Measurements from ENCODE around the gene CTBP1.

CTBP1 gene

DNA sequence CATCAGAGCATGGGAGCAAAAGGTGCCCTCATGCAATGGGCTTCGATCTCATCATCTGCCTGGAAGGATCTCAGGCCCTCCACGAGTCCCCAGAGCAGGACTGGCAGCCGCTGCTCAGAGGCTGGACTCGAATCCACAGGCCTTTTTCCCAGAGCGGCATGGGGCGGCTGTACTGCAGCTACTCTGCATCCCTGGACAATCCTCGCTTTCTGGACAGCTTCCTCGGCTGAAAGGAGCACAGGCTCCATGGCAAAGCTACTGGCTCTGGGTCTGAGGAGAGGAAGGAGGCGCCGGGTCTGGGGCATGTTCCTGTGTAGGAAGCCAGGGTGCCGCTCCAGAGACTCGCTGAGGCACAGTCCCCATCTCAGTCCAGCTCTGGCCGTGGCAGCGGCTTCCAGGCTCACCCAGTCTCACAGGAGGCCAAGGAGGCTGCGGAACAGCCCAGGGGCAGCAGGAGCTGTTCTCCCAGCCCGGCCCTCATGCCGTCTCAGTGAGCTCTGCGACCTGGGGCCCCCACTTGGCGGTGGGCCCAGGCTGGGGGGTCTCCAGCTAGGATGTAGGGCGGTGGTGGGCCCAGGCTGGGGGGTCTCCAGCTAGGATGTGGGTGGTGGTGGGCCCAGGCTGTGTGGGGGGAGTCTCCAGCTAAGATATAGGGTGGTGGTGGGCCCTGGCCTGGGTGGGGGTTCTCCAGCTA lies 73.8 kb downstream of the CTBP1 start:
- Histone ChIP-seq H3K9me3 (ENCODE audit: severe bottlenecking) (peaks cover 18% of the 10 kb centered on the region), H3K36me3 (peaks cover 23% of the 10 kb centered on the region), H3K27ac (peak overlapping the region; percentile 97), H3K27me3 (ENCODE audit: insufficient read depth, low read depth, severe bottlenecking) (no peaks in the 10 kb centered on the region), H3K4me3 (ENCODE audit: low read depth, low read length) (no peak overlapping the region)
- TF ChIP-seq, protein P1, sequence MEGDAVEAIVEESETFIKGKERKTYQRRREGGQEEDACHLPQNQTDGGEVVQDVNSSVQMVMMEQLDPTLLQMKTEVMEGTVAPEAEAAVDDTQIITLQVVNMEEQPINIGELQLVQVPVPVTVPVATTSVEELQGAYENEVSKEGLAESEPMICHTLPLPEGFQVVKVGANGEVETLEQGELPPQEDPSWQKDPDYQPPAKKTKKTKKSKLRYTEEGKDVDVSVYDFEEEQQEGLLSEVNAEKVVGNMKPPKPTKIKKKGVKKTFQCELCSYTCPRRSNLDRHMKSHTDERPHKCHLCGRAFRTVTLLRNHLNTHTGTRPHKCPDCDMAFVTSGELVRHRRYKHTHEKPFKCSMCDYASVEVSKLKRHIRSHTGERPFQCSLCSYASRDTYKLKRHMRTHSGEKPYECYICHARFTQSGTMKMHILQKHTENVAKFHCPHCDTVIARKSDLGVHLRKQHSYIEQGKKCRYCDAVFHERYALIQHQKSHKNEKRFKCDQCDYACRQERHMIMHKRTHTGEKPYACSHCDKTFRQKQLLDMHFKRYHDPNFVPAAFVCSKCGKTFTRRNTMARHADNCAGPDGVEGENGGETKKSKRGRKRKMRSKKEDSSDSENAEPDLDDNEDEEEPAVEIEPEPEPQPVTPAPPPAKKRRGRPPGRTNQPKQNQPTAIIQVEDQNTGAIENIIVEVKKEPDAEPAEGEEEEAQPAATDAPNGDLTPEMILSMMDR (IDR thresholded peaks at IDR 0.05; ENCODE audit: low read depth, low read length), result no peak
- DNase-seq, result no peak

DNA sequence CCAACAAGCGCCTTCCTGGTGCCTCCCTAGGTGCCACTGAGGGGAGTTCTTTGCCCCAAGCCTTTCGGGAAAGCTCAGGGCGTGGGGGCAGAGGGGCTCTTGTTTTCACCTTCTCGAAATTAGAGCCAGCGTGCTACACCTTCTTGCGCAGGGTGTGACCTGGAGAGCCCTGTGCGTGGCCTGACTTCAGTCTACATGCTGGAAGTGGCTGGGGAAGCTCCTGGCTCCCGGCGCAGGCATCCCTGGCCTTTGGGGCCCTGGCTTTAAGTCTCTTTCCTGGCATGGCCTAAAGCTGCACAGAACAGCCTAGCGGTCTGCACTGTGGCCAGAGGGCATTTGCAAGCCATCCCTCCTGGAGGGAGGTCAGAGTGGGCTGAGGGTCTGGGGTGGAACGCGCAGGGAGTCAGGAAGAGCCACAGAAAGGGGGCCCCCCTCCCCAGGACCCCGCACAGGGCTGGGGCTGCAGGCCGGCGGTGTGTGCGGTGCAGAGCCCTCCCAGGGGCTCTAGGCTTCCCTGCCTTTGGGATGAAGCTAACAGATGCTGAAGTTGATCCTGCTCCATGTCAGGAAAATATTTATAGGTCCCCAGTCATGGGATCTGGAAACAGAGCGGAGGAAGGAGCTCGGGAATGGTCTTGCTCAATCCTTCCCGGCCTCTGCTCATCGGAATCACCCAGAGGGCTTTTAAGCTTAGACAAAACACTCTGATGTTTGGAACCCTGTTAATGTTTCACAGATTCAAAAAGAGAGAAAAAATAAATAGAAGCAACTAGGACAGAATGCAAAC lies 75.8 kb downstream of the CTBP1 start:
- TF ChIP-seq, protein P1 (IDR thresholded peaks at IDR 0.05; ENCODE audit: low read depth, low read length), result no peak
- H3K36me3 ChIP-seq, result peaks cover 40% of the 10 kb centered on the region
- H3K27ac ChIP-seq, result peak overlapping the region; percentile 97
- DNase-seq, result peak; percentile 57
- H3K9me3 ChIP-seq (ENCODE audit: severe bottlenecking), result peaks cover 9% of the 10 kb centered on the region
- H3K27me3 ChIP-seq (ENCODE audit: insufficient read depth, low read depth, severe bottlenecking), result no peaks in the 10 kb centered on the region
- H3K4me3 ChIP-seq (ENCODE audit: low read depth, low read length), result peak overlapping the region; percentile 35

DNA sequence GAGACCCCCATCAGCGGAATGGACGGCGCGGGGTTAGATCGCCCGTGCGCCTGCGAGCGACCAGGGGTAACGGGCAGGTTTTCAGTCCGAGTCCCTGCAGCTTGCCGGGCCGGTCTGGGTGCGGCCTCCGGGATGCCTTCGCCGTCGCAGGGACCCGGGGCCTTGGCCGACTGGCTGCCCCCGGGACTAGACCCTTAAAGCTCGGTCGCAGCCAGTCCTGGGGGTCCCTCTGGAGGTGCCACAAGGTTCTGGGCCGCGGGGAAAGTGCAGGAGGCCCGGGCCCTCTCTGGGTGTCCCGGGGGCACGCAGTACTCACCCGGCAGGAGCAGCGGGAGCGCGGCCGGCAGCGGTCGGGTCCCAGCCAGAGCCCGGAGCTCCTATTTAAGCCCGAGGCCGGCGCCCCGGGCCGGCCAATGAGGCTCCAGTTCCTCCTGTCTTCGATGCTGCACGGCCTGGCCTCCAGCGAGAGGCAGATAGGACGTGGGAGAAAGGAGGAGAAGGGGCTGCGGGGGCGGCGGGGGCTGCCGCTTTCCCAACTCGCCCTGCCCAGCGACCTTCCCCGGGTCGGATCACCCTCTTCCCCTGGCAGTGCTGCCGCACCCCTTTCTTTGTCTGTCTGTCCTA lies 76.6 kb downstream of the CTBP1 start, which contains the start of gene SPON2:
SPON2 (minus strand) TSS at position 356 of the 624 bp plus-strand sequence.
- peaks cover 48% of the 10 kb centered on the region for H3K36me3 ChIP-seq
- H3K27me3 ChIP-seq (ENCODE audit: insufficient read depth, low read depth, severe bottlenecking), result no peaks in the 10 kb centered on the region
- DNase-seq, result peak; percentile 54
- H3K9me3 ChIP-seq (ENCODE audit: severe bottlenecking), result peaks cover 9% of the 10 kb centered on the region
- peak within 1 kb of the TSS; percentile 59 for H3K4me3 ChIP-seq (ENCODE audit: low read depth, low read length)
- TF ChIP-seq, protein P1 (IDR thresholded peaks at IDR 0.05; ENCODE audit: low read depth, low read length), result no peak
- H3K27ac ChIP-seq, result peak within 1 kb of the TSS; percentile 97

DNA sequence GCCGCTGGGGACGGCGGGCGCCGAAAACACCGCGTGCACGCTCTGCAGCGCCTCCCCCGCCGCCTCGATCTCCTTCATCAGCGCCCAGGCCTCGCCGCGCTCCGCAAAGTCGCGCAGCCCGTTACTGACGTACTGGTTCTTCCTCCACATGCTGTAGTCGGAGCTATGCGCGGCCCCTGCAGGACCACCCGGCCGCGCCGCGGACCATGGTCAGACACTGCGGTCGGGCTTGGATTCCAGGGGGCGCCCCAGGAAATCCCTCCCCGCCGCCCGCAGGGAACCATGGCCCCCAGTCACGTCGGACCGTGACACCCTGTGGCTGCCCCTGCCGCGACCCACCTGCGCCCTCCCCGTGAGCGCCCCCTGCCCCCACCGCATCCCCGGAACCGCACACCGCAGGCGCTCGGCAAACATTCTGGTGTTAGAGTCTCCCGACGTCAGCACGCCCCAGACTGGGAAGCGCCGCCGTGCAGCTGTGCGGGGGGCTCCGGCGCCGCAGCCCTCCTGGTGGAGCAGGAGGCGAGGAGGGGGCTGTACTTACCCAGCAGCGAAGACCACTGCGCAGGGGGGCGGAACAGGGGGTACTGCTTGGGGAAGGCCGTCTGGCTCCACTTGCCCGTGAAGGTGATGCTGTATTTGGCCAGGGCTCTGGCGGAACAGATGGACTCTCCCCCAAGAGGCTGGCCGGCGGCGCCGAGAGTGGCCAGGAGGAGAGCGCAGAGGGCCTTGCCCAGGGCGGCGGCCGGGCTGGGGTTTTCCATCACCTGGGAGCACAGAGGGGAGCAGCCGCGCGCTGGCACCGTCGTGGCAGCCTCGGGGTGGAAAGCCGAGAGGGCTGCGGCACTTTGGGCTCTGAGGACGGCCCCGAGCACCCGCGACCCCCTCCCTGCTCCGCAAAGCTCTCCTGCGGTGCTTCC lies 77.4 kb downstream of the CTBP1 start:
- no peak for DNase-seq
- peak overlapping the region; percentile 59 for H3K4me3 ChIP-seq (ENCODE audit: low read depth, low read length)

DNA sequence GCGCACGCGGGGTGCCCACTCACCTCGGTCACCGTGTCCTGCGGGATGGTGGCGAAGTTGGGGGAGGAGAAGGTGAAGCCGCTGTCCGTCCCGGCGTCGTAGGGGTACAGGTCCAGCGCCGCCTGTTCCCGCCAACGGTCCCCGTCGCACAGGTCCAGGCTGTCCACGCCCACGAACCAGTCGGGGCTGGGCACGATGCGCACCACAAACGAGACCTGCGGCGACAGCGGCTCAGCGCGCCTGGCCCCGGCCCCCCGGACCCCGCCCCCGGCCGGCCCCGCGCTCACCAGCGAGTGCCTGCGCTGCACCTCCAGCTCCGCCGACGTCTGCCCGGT lies 78.0 kb downstream of the CTBP1 start:
- no peak for DNase-seq
- Histone ChIP-seq H3K27me3 (ENCODE audit: insufficient read depth, low read depth, severe bottlenecking) (no peaks in the 10 kb centered on the region), H3K36me3 (peaks cover 58% of the 10 kb centered on the region), H3K9me3 (ENCODE audit: severe bottlenecking) (peaks cover 9% of the 10 kb centered on the region), H3K27ac (peak overlapping the region; percentile 97), H3K4me3 (ENCODE audit: low read depth, low read length) (peak overlapping the region; percentile 59)
- TF ChIP-seq, protein P1 (IDR thresholded peaks at IDR 0.05; ENCODE audit: low read depth, low read length), result no peak

More for the DNA sequence above, 77.4 kb downstream of the CTBP1 start:
- peak overlapping the region; percentile 97 for H3K27ac ChIP-seq
- H3K27me3 ChIP-seq (ENCODE audit: insufficient read depth, low read depth, severe bottlenecking), result no peaks in the 10 kb centered on the region
- TF ChIP-seq, protein P1 (IDR thresholded peaks at IDR 0.05; ENCODE audit: low read depth, low read length), result no peak
- peaks cover 9% of the 10 kb centered on the region for H3K9me3 ChIP-seq (ENCODE audit: severe bottlenecking)
- H3K36me3 ChIP-seq, result peaks cover 55% of the 10 kb centered on the region
